HEK293 (cell line): ENCODE data around the gene TIGD7.
A peak's percentile ranks its signal among the peaks of the same experiment; 100 is the strongest.

Experiments used
- CTCF ChIA-PET: fragments of 350-600 bp; formaldehyde crosslinking; extraction: SDS; loops from one replicate; lab custom pipeline; 2021; ENCODE audit warnings: antibody characterized with exemption; lab: Yijun Ruan, JAX
- POLR2A ChIA-PET: fragments of 300-600 bp; formaldehyde crosslinking; extraction: SDS; loops from one replicate; lab custom pipeline; 2020; ENCODE audit warnings: antibody characterized with exemption, inconsistent platforms; lab: Yijun Ruan, JAX
- H3K27ac ChIP-seq: fragments of 200-500 bp; sonication (Bioruptor generic); 2 replicates; pipeline ENCODE4 v1.5.1; 2014; ENCODE audit warnings: low read depth, low read length, control low read depth, inconsistent platforms; ENCODE audit errors: extremely low read depth
- H3K36me3 ChIP-seq, 2 experiments: fragments of 200-500 bp in 1 of 2; sonication (Bioruptor generic) in 1 of 2; 1 replicate in 1 of 2; 2 replicates in 1 of 2; pipeline ENCODE4 v1.5.1; 2014 to 2017; ENCODE audit warnings: inconsistent platforms in 2 of 2, low read length in 2 of 2; ENCODE audit not compliant: control insufficient read depth in 2 of 2, insufficient read depth in 1 of 2
- H3K4me1 ChIP-seq: fragments of 200-500 bp; sonication (Bioruptor generic); 2 replicates; pipeline ENCODE4 v1.5.1; 2014; ENCODE audit warnings: mild to moderate bottlenecking, low read length, inconsistent platforms; ENCODE audit not compliant: control insufficient read depth, insufficient read depth
- H3K4me3 ChIP-seq: 2 replicates; pipeline ENCODE4 v1.5.1; 2011; ENCODE audit warnings: low read depth, mild to moderate bottlenecking, control low read depth, low read length, moderate library complexity
- H3K9me3 ChIP-seq: fragments of 200-500 bp; sonication (Bioruptor generic); 2 replicates; pipeline ENCODE4 v1.5.1; 2014; ENCODE audit warnings: low read depth, low read length, inconsistent platforms; ENCODE audit not compliant: control insufficient read depth, insufficient read depth
- KLF1 ChIP-seq: fragments of 450-650 bp; formaldehyde crosslinking; IDR thresholded peaks from 2 replicates; pipeline ENCODE4 v1.5.1; 2016; ENCODE audit warnings: missing biosample characterization, missing genetic modification characterization
- WT1 ChIP-seq: fragments of 450-650 bp; formaldehyde crosslinking; IDR thresholded peaks from 2 replicates; pipeline ENCODE4 v1.5.1; 2016; ENCODE audit warnings: missing biosample characterization, missing genetic modification characterization
- ZBTB17 ChIP-seq: fragments of 450-650 bp; formaldehyde crosslinking; IDR thresholded peaks from 2 replicates; pipeline ENCODE4 v1.5.1; 2016; ENCODE audit warnings: missing biosample characterization, missing genetic modification characterization
- ZBTB20 ChIP-seq: fragments of 450-650 bp; formaldehyde crosslinking; IDR thresholded peaks from 2 replicates; pipeline ENCODE4 v1.5.1; 2016; ENCODE audit warnings: missing biosample characterization, missing genetic modification characterization
- ZBTB21 ChIP-seq: fragments of 450-650 bp; formaldehyde crosslinking; IDR thresholded peaks from 2 replicates; pipeline ENCODE4 v1.5.1; 2017; ENCODE audit warnings: missing biosample characterization, missing genetic modification characterization
- ZBTB48 ChIP-seq: fragments of 450-650 bp; formaldehyde crosslinking; IDR thresholded peaks from 2 replicates; pipeline ENCODE4 v1.5.1; 2016; ENCODE audit warnings: missing biosample characterization, missing genetic modification characterization
- ZBTB8A ChIP-seq: fragments of 450-650 bp; formaldehyde crosslinking; IDR thresholded peaks from 2 replicates; pipeline ENCODE4 v1.5.1; 2016; ENCODE audit warnings: missing biosample characterization, missing genetic modification characterization
- ZNF112 ChIP-seq: fragments of 450-650 bp; formaldehyde crosslinking; IDR thresholded peaks from 2 replicates; pipeline ENCODE4 v1.5.0; 2017; ENCODE audit warnings: missing biosample characterization, missing genetic modification characterization
- ZNF169 ChIP-seq: fragments of 450-650 bp; formaldehyde crosslinking; IDR thresholded peaks from 2 replicates; pipeline ENCODE4 v1.5.1; 2016; ENCODE audit warnings: missing biosample characterization, missing genetic modification characterization
- ZNF184 ChIP-seq: fragments of 450-650 bp; IDR thresholded peaks from 2 replicates; pipeline ENCODE4 v1.5.1; 2018; ENCODE audit warnings: missing biosample characterization, mild to moderate bottlenecking, missing genetic modification characterization
- ZNF2 ChIP-seq: fragments of 450-650 bp; formaldehyde crosslinking; IDR thresholded peaks from 2 replicates; pipeline ENCODE4 v1.5.1; 2016; ENCODE audit warnings: missing biosample characterization, missing genetic modification characterization
- ZNF266 ChIP-seq: fragments of 450-650 bp; formaldehyde crosslinking; IDR thresholded peaks from 2 replicates; pipeline ENCODE4 v1.5.1; 2016; ENCODE audit warnings: missing biosample characterization, missing genetic modification characterization, low read depth
- ZNF292 ChIP-seq: fragments of 450-650 bp; formaldehyde crosslinking; IDR thresholded peaks from 2 replicates; pipeline ENCODE4 v1.5.1; 2016; ENCODE audit warnings: low read depth, missing biosample characterization, missing genetic modification characterization, borderline replicate concordance
- ZNF350 ChIP-seq: fragments of 450-650 bp; formaldehyde crosslinking; IDR thresholded peaks from 2 replicates; pipeline ENCODE4 v1.5.0; 2017; ENCODE audit warnings: missing biosample characterization, mild to moderate bottlenecking, missing genetic modification characterization
- ZNF366 ChIP-seq: fragments of 450-650 bp; formaldehyde crosslinking; conservative IDR thresholded peaks from 2 replicates; pipeline ENCODE4 v1.5.1; 2016; ENCODE audit warnings: missing biosample characterization, missing genetic modification characterization
- ZNF433 ChIP-seq: fragments of 450-650 bp; formaldehyde crosslinking; IDR thresholded peaks from 2 replicates; pipeline ENCODE4 v1.5.1; 2016; ENCODE audit warnings: missing biosample characterization, missing genetic modification characterization, low read depth
- ZNF530 ChIP-seq: fragments of 450-650 bp; formaldehyde crosslinking; IDR thresholded peaks from 2 replicates; pipeline ENCODE4 v1.5.1; 2016; ENCODE audit warnings: low read depth, missing biosample characterization, missing genetic modification characterization
- ZNF629 ChIP-seq: fragments of 450-650 bp; formaldehyde crosslinking; IDR thresholded peaks from 2 replicates; pipeline ENCODE4 v1.5.1; 2017; ENCODE audit warnings: missing biosample characterization, missing genetic modification characterization
- ZNF654 ChIP-seq: fragments of 450-650 bp; formaldehyde crosslinking; IDR thresholded peaks from 2 replicates; pipeline ENCODE4 v1.5.1; 2016; ENCODE audit warnings: low read depth, missing biosample characterization, missing genetic modification characterization
- ZSCAN30 ChIP-seq: fragments of 450-650 bp; IDR thresholded peaks from 2 replicates; pipeline ENCODE4 v1.5.1; 2018; ENCODE audit warnings: missing biosample characterization, mild to moderate bottlenecking, missing genetic modification characterization, moderate library complexity
- TF ChIP-seq, protein P1 (sequence below): fragments of 450-650 bp; formaldehyde crosslinking; IDR thresholded peaks from 2 replicates; pipeline ENCODE4 v1.5.1; 2017; ENCODE audit warnings: missing biosample characterization, missing genetic modification characterization
- TF ChIP-seq, protein P2 (sequence below): fragments of 450-650 bp; formaldehyde crosslinking; IDR thresholded peaks from 2 replicates; pipeline ENCODE4 v1.5.1; 2017; ENCODE audit warnings: missing biosample characterization, missing genetic modification characterization
- TF ChIP-seq, protein P3 (sequence below): fragments of 450-650 bp; formaldehyde crosslinking; IDR thresholded peaks from 2 replicates; pipeline ENCODE4 v1.5.1; 2017; ENCODE audit warnings: missing biosample characterization, missing genetic modification characterization
- TF ChIP-seq, protein P4 (sequence below): fragments of 450-650 bp; formaldehyde crosslinking; IDR thresholded peaks from 2 replicates; pipeline ENCODE4 v1.5.1; 2016; ENCODE audit warnings: missing biosample characterization, missing genetic modification characterization, borderline replicate concordance
- TF ChIP-seq, protein P5 (sequence below): fragments of 450-650 bp; formaldehyde crosslinking; IDR thresholded peaks from 2 replicates; pipeline ENCODE4 v1.5.1; 2016; ENCODE audit warnings: missing biosample characterization, missing genetic modification characterization

Gene TIGD7

DNA sequence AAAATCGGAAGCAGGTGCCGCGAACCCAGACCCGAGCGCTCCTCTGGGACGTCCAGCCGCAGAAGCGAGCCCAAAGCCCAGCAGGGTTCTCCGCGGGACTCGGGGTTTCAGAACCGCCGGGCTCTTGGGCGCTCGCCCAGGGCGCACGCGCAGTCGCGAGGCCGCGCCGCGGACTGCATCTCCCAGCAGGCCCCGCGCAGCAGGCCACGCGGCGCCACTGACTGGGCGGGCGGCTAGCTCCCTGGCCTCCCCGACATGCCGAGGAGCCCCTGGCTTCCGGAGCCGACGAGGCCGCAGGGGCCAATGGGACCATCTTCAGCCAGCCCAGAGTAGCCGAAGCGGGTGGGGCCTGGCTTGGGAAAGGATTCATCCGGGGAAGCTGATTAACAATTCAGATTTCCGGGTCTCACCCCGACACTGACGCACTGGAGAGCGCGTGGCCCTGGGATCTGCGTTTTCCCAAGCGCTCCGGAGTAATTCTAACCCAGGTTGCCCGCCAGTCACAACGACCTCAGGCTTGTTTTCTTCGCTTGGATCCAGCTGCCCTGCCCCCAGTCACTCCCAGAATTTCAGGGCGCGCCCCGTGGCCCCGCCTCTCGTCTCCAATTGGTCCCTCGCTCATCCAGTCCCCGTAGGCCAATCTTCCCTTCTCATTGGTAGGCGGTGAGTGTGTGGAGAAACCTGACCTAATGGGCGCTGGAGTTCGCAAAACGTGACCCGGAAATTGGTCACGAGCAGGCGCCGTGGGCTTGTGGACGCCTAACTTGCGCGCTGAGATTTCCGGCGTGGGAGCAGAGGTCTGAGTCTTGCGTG is 22.3 kb downstream of the TIGD7 start, which contains the start of gene ZNF263 (continued):
- TF ChIP-seq, protein P1, sequence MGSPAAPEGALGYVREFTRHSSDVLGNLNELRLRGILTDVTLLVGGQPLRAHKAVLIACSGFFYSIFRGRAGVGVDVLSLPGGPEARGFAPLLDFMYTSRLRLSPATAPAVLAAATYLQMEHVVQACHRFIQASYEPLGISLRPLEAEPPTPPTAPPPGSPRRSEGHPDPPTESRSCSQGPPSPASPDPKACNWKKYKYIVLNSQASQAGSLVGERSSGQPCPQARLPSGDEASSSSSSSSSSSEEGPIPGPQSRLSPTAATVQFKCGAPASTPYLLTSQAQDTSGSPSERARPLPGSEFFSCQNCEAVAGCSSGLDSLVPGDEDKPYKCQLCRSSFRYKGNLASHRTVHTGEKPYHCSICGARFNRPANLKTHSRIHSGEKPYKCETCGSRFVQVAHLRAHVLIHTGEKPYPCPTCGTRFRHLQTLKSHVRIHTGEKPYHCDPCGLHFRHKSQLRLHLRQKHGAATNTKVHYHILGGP (tag by site-specific recombination), result no peak
- TF ChIP-seq ZNF629 (peak; percentile 89), ZNF350 (tag by site-specific recombination) (no peak), KLF1 (tag by site-specific recombination) (peak; percentile 72; the same call in 1 of the 2 replicates)

DNA sequence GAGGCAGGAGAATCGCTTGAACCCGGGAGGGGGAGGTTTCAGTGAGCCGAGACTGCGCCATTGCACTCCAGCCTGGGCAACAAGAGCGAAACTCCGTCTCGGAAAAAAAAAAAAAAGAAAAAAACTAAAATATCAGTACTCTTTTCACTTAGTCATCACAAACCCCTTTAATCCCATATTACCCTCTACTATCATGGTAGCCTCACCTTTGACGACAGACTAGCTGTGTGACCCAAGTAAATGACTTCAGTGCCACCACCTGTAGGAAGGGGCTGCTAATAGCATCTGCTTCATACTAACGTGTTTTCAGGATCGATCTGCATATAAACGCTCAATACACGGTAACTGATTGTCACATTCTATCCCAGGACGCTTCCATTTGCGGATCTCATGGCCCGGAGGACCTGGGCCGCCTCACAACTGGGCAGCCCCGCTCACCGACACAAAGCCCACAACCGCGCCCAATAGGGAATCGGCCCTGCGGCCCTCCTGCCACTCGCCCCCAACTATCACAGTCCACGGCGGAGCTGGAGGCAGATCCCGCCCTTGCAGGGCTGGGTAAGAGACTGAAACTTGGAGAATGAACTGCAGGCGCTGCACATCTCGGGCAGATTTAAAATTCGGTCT is 23.0 kb downstream of the TIGD7 start:
- Histone ChIP-seq H3K4me1 (no peaks in the 10 kb centered on the region), H3K36me3 (peaks cover 0 to 31% of the 10 kb centered on the region in 2 experiments; a peak in 1 of 3 replicates), H3K4me3 (peak overlapping the region; percentile 74), H3K9me3 (no peaks in the 10 kb centered on the region), H3K27ac (peak overlapping the region; percentile 94)
- ChIA-PET POLR2A (interaction anchor here (0.5 to 3.0 kb wide), 23 partner anchors 10 to 406 kb away, joined by 3 to 21 read pairs (median 5); partner anchors contain the start of genes NAA60, OR1F1, TIGD7 and ZNF174), CTCF (interaction anchor here (5.6 kb wide), 1 partner anchor 15 kb away, joined by 35 read pairs; no protein-coding TSS in a partner anchor)
- TF ChIP-seq ZNF366 (no peak), ZBTB20 (tag by site-specific recombination) (no peak), ZNF433 (tag by site-specific recombination) (no peak), ZNF169 (tag by site-specific recombination) (no peak), ZNF184 (tag by site-specific recombination) (no peak), ZBTB17 (tag by site-specific recombination) (peak; percentile 45; the same call in 1 of the 2 replicates), ZNF266 (tag by site-specific recombination) (no peak), ZSCAN30 (tag by site-specific recombination) (no peak), ZBTB21 (peak; percentile 29; the same call in 1 of the 2 replicates), ZNF530 (tag by site-specific recombination) (no peak), WT1 (no peak), ZNF2 (peak; percentile 65; the same call in 1 of the 2 replicates), ZNF112 (tag by site-specific recombination) (no peak), ZNF292 (tag by site-specific recombination) (no peak), ZBTB48 (tag by site-specific recombination) (no peak), ZBTB8A (peak; percentile 95), ZNF654 (no peak)
- TF ChIP-seq, protein P2, sequence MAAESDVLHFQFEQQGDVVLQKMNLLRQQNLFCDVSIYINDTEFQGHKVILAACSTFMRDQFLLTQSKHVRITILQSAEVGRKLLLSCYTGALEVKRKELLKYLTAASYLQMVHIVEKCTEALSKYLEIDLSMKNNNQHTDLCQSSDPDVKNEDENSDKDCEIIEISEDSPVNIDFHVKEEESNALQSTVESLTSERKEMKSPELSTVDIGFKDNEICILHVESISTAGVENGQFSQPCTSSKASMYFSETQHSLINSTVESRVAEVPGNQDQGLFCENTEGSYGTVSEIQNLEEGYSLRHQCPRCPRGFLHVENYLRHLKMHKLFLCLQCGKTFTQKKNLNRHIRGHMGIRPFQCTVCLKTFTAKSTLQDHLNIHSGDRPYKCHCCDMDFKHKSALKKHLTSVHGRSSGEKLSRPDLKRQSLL (tag by site-specific recombination), result no peak
- TF ChIP-seq, protein P3, sequence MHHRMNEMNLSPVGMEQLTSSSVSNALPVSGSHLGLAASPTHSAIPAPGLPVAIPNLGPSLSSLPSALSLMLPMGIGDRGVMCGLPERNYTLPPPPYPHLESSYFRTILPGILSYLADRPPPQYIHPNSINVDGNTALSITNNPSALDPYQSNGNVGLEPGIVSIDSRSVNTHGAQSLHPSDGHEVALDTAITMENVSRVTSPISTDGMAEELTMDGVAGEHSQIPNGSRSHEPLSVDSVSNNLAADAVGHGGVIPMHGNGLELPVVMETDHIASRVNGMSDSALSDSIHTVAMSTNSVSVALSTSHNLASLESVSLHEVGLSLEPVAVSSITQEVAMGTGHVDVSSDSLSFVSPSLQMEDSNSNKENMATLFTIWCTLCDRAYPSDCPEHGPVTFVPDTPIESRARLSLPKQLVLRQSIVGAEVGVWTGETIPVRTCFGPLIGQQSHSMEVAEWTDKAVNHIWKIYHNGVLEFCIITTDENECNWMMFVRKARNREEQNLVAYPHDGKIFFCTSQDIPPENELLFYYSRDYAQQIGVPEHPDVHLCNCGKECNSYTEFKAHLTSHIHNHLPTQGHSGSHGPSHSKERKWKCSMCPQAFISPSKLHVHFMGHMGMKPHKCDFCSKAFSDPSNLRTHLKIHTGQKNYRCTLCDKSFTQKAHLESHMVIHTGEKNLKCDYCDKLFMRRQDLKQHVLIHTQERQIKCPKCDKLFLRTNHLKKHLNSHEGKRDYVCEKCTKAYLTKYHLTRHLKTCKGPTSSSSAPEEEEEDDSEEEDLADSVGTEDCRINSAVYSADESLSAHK (tag by site-specific recombination), result no peak; the same call in 1 of the 2 replicates
- TF ChIP-seq, protein P4, sequence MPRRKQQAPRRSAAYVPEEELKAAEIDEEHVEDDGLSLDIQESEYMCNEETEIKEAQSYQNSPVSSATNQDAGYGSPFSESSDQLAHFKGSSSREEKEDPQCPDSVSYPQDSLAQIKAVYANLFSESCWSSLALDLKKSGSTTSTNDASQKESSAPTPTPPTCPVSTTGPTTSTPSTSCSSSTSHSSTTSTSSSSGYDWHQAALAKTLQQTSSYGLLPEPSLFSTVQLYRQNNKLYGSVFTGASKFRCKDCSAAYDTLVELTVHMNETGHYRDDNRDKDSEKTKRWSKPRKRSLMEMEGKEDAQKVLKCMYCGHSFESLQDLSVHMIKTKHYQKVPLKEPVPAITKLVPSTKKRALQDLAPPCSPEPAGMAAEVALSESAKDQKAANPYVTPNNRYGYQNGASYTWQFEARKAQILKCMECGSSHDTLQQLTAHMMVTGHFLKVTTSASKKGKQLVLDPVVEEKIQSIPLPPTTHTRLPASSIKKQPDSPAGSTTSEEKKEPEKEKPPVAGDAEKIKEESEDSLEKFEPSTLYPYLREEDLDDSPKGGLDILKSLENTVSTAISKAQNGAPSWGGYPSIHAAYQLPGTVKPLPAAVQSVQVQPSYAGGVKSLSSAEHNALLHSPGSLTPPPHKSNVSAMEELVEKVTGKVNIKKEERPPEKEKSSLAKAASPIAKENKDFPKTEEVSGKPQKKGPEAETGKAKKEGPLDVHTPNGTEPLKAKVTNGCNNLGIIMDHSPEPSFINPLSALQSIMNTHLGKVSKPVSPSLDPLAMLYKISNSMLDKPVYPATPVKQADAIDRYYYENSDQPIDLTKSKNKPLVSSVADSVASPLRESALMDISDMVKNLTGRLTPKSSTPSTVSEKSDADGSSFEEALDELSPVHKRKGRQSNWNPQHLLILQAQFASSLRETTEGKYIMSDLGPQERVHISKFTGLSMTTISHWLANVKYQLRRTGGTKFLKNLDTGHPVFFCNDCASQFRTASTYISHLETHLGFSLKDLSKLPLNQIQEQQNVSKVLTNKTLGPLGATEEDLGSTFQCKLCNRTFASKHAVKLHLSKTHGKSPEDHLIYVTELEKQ (tag by site-specific recombination), result no peak
- TF ChIP-seq, protein P5, sequence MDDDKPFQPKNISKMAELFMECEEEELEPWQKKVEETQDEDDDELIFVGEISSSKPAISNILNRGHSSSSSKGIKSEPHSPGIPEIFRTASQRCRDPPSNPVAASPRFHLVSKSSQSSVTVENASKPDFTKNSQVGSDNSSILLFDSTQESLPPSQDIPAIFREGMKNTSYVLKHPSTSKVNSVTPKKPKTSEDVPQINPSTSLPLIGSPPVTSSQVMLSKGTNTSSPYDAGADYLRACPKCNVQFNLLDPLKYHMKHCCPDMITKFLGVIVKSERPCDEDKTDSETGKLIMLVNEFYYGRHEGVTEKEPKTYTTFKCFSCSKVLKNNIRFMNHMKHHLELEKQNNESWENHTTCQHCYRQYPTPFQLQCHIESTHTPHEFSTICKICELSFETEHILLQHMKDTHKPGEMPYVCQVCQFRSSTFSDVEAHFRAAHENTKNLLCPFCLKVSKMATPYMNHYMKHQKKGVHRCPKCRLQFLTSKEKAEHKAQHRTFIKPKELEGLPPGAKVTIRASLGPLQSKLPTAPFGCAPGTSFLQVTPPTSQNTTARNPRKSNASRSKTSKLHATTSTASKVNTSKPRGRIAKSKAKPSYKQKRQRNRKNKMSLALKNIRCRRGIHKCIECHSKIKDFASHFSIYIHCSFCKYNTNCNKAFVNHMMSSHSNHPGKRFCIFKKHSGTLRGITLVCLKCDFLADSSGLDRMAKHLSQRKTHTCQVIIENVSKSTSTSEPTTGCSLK (tag by site-specific recombination), result no peak
